K562 (cell line): ENCODE results near the gene STON2. TPM values are rescaled to one million over a fixed set of nuclear protein-coding genes. Genes with fewer than 3 reads are reported as not detected.

Source experiments
- MXD1 ChIP-seq: fragments of 250-450 bp; sonication (Bioruptor Pico); IDR thresholded peaks from 2 replicates; pipeline ENCODE4 v1.8.0; 2021; ENCODE audit warnings: borderline replicate concordance, mild to moderate bottlenecking, moderate library complexity; ENCODE audit not compliant: poor library complexity, severe bottlenecking
- MXI1 ChIP-seq: IDR thresholded peaks from 2 replicates; pipeline ENCODE4 v1.6.1; 2011; ENCODE audit warnings: low read depth, mild to moderate bottlenecking, improper control_type of control experiment, low read length
- NR4A1 ChIP-seq, 2 experiments: fragments of 250-450 bp in 1 of 2; fragments of 450-650 bp in 1 of 2; sonication (Bioruptor Pico) in 1 of 2; IDR thresholded peaks; 2 replicates each; pipeline versions ENCODE4 v1.4.0 to v1.6.1; 2016 to 2020; ENCODE audit warnings: mild to moderate bottlenecking in 2 of 2, missing compliant biosample characterization in 1 of 2, missing genetic modification characterization in 1 of 2, moderate library complexity in 1 of 2
- OTX1 ChIP-seq: fragments of 450-650 bp; formaldehyde crosslinking; IDR thresholded peaks from 2 replicates; pipeline ENCODE4 v1.4.0; 2022; ENCODE audit warnings: mild to moderate bottlenecking
- RB1 ChIP-seq: fragments of 450-650 bp; IDR thresholded peaks from 2 replicates; pipeline ENCODE4 v1.6.1; 2017; ENCODE audit warnings: low read depth, mild to moderate bottlenecking
- SLC30A9 ChIP-seq: fragments of 250-450 bp; sonication (Bioruptor Pico); IDR thresholded peaks from 2 replicates; pipeline ENCODE4 v1.8.0; 2022; ENCODE audit warnings: mild to moderate bottlenecking, moderate library complexity
- XRCC5 ChIP-seq: fragments of 200-400 bp; formaldehyde crosslinking; IDR thresholded peaks from 2 replicates; pipeline ENCODE4 v1.6.1; 2017; ENCODE audit warnings: low read depth, mild to moderate bottlenecking, low read length
- ZBTB7A ChIP-seq: IDR thresholded peaks from 2 replicates; pipeline ENCODE4 v1.6.1; 2011; ENCODE audit warnings: low read depth, mild to moderate bottlenecking, low read length, moderate library complexity, borderline replicate concordance; ENCODE audit not compliant: control insufficient read depth
- polyA plus RNA-seq, 8 experiments: library from polyadenylated mRNA; depleted of rRNA in 4 of 8; stranded (reverse) in 5 of 8; unstranded in 3 of 8; fragments of >200 nt; fragmentation: Nextera tagmentation in 2 of 8; fragmentation: Illumina TruSeq in 1 of 8; extraction: Ambion mirVana in 2 of 8; extraction: Trizol in 1 of 8; gene quantifications; 2 replicates each; pipeline versions ENCODE4 v1.2.1 to v1.2.3, GENCODE V29; 2011 to 2014; ENCODE audit warnings: inconsistent platforms in 1 of 8, missing spikeins in 1 of 8
- total RNA-seq, 7 experiments: library from RNA; depleted of rRNA in 6 of 7; stranded (reverse); fragments of >200 nt in 6 of 7; fragmentation: Illumina TruSeq in 2 of 7; extraction: Trizol in 2 of 7; gene quantifications; 2 replicates each; pipeline versions ENCODE4 v1.2.1 to v1.2.3, GENCODE V29; 2011 to 2021; ENCODE audit warnings: low replicate concordance in 1 of 7
- TF ChIP-seq, protein P1 (sequence below): fragments of 200-400 bp; formaldehyde crosslinking; IDR thresholded peaks from 2 replicates; pipeline ENCODE4 v1.6.1; 2017; ENCODE audit warnings: mild to moderate bottlenecking, low read depth, low read length, moderate library complexity
- TF ChIP-seq, protein P2 (sequence below), 2 experiments: fragments of 450-650 bp; conservative IDR thresholded peaks; 2 replicates each; pipeline ENCODE4 v1.6.1; 2017; ENCODE audit warnings: mild to moderate bottlenecking in 2 of 2, moderate library complexity in 2 of 2
- TF ChIP-seq, protein P3 (sequence below): fragments of 250-450 bp; sonication (Bioruptor Pico); IDR thresholded peaks from 2 replicates; pipeline ENCODE4 v1.8.0; 2022; ENCODE audit warnings: moderate library complexity, mild to moderate bottlenecking, inconsistent platforms
- TF ChIP-seq, protein P4 (sequence below): fragments of 250-450 bp; sonication (Bioruptor Pico); IDR thresholded peaks from 2 replicates; pipeline ENCODE4 v1.4.0; 2020; ENCODE audit warnings: mild to moderate bottlenecking, moderate library complexity
- TF ChIP-seq, protein P5 (sequence below): fragments of 450-650 bp; formaldehyde crosslinking; conservative IDR thresholded peaks from 2 replicates; pipeline ENCODE4 v1.4.0; 2022; ENCODE audit warnings: mild to moderate bottlenecking, missing genetic modification characterization
- TF ChIP-seq, protein P6 (sequence below): sonication (generic); formaldehyde crosslinking; IDR thresholded peaks from 2 replicates; pipeline ENCODE4 v1.8.1; 2023; ENCODE audit warnings: mild to moderate bottlenecking, missing genetic modification reagents

Gene STON2
- total and polyA plus RNA-seq, 9 of the 15 experiments (the other 6 are each of a cell fraction or from before 2014, with no cell fraction given), result 7.8 to 99.3 (median 53.5) TPM

GRCh38 chr14:81220830-81221578 lies 179.1 kb downstream of the STON2 start, which contains the start of gene GTF2A1 (continued):
- TF ChIP-seq MXI1 (peak; percentile 63; the same call in 1 of the 2 replicates), NR4A1 (CRISPR knock-in tag; IDR thresholded peaks at IDR 0.05) (no peak), NR4A1 (tag; IDR thresholded peaks at IDR 0.05) (no peak), OTX1 (CRISPR knock-in tag) (no peak; the same call in 1 of the 2 replicates), ZBTB7A (no peak), XRCC5 (no peak), MXD1 (CRISPR knock-in tag) (no peak), RB1 (no peak; the same call in 1 of the 2 replicates), SLC30A9 (CRISPR knock-in tag) (no peak)
- TF ChIP-seq, protein P1, sequence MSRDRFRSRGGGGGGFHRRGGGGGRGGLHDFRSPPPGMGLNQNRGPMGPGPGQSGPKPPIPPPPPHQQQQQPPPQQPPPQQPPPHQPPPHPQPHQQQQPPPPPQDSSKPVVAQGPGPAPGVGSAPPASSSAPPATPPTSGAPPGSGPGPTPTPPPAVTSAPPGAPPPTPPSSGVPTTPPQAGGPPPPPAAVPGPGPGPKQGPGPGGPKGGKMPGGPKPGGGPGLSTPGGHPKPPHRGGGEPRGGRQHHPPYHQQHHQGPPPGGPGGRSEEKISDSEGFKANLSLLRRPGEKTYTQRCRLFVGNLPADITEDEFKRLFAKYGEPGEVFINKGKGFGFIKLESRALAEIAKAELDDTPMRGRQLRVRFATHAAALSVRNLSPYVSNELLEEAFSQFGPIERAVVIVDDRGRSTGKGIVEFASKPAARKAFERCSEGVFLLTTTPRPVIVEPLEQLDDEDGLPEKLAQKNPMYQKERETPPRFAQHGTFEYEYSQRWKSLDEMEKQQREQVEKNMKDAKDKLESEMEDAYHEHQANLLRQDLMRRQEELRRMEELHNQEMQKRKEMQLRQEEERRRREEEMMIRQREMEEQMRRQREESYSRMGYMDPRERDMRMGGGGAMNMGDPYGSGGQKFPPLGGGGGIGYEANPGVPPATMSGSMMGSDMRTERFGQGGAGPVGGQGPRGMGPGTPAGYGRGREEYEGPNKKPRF, result no peak
- TF ChIP-seq, protein P2, sequence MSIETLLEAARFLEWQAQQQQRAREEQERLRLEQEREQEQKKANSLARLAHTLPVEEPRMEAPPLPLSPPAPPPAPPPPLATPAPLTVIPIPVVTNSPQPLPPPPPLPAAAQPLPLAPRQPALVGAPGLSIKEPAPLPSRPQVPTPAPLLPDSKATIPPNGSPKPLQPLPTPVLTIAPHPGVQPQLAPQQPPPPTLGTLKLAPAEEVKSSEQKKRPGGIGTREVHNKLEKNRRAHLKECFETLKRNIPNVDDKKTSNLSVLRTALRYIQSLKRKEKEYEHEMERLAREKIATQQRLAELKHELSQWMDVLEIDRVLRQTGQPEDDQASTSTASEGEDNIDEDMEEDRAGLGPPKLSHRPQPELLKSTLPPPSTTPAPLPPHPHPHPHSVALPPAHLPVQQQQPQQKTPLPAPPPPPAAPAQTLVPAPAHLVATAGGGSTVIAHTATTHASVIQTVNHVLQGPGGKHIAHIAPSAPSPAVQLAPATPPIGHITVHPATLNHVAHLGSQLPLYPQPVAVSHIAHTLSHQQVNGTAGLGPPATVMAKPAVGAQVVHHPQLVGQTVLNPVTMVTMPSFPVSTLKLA (conservative IDR thresholded peaks at IDR 0.05), result peak; percentile 93 to 95
- TF ChIP-seq, protein P3, sequence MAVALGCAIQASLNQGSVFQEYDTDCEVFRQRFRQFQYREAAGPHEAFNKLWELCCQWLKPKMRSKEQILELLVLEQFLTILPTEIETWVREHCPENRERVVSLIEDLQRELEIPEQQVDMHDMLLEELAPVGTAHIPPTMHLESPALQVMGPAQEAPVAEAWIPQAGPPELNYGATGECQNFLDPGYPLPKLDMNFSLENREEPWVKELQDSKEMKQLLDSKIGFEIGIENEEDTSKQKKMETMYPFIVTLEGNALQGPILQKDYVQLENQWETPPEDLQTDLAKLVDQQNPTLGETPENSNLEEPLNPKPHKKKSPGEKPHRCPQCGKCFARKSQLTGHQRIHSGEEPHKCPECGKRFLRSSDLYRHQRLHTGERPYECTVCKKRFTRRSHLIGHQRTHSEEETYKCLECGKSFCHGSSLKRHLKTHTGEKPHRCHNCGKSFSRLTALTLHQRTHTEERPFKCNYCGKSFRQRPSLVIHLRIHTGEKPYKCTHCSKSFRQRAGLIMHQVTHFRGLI (CRISPR knock-in tag), result no peak
- TF ChIP-seq, protein P4, sequence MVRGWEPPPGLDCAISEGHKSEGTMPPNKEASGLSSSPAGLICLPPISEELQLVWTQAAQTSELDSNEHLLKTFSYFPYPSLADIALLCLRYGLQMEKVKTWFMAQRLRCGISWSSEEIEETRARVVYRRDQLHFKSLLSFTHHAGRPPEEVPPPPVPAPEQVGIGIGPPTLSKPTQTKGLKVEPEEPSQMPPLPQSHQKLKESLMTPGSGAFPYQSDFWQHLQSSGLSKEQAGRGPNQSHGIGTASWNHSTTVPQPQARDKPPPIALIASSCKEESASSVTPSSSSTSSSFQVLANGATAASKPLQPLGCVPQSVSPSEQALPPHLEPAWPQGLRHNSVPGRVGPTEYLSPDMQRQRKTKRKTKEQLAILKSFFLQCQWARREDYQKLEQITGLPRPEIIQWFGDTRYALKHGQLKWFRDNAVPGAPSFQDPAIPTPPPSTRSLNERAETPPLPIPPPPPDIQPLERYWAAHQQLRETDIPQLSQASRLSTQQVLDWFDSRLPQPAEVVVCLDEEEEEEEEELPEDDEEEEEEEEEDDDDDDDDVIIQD, result no peak
- TF ChIP-seq, protein P5, sequence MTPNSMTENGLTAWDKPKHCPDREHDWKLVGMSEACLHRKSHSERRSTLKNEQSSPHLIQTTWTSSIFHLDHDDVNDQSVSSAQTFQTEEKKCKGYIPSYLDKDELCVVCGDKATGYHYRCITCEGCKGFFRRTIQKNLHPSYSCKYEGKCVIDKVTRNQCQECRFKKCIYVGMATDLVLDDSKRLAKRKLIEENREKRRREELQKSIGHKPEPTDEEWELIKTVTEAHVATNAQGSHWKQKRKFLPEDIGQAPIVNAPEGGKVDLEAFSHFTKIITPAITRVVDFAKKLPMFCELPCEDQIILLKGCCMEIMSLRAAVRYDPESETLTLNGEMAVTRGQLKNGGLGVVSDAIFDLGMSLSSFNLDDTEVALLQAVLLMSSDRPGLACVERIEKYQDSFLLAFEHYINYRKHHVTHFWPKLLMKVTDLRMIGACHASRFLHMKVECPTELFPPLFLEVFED (CRISPR knock-in tag), result no peak
- TF ChIP-seq, protein P6, sequence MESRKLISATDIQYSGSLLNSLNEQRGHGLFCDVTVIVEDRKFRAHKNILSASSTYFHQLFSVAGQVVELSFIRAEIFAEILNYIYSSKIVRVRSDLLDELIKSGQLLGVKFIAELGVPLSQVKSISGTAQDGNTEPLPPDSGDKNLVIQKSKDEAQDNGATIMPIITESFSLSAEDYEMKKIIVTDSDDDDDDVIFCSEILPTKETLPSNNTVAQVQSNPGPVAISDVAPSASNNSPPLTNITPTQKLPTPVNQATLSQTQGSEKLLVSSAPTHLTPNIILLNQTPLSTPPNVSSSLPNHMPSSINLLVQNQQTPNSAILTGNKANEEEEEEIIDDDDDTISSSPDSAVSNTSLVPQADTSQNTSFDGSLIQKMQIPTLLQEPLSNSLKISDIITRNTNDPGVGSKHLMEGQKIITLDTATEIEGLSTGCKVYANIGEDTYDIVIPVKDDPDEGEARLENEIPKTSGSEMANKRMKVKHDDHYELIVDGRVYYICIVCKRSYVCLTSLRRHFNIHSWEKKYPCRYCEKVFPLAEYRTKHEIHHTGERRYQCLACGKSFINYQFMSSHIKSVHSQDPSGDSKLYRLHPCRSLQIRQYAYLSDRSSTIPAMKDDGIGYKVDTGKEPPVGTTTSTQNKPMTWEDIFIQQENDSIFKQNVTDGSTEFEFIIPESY, result peak; percentile 80
